ENCODE data around the gene METTL8.
"Not testable (repeated sequence)": the region's sequence is repeated elsewhere in the genome, so short reads cannot be mapped to it uniquely, and the experiment has no call there.

DNA sequence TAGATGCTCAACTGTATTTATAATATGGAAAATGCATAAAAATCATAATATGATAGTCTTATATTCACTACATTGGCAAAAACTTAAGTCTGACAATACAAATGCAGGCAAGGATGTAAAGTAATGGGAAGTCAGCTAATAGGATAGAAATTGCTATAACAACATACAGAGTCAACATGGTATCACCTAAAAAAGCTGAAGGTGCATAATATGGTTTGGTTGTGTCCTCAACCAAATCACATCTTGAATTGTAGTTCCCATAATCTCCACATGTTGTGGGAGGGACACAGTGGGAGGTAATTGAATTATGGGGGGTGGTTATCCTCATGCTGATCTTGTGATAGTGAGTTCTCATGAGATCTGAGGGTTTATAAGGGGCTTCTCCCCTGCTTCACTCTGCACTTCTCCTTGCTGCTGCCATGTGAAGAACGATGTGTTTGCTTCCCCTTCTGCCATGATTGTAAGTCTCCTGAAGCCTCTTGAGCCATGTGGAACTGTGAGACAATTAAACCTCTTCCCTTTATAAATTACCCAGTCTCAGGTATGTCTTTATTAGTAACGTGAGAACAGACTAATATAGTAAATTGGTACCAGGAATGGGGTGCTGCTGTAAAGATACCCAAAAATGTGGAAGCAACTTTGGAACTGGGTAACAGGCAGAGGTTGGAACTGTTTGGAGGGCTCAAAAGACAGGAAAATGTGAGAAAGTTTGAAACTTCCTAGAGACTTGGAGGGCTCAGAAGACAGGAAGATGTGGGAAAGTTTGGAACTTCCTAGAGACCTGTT lies 10.9 kb downstream of the METTL8 start:
- TF ChIP-seq, protein P1, sequence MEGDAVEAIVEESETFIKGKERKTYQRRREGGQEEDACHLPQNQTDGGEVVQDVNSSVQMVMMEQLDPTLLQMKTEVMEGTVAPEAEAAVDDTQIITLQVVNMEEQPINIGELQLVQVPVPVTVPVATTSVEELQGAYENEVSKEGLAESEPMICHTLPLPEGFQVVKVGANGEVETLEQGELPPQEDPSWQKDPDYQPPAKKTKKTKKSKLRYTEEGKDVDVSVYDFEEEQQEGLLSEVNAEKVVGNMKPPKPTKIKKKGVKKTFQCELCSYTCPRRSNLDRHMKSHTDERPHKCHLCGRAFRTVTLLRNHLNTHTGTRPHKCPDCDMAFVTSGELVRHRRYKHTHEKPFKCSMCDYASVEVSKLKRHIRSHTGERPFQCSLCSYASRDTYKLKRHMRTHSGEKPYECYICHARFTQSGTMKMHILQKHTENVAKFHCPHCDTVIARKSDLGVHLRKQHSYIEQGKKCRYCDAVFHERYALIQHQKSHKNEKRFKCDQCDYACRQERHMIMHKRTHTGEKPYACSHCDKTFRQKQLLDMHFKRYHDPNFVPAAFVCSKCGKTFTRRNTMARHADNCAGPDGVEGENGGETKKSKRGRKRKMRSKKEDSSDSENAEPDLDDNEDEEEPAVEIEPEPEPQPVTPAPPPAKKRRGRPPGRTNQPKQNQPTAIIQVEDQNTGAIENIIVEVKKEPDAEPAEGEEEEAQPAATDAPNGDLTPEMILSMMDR (IDR thresholded peaks at IDR 0.05) = not testable (repeated sequence)
- not testable (repeated sequence) for TF ChIP-seq POLR2A (IDR thresholded peaks at IDR 0.05)
